ENCODE results near the gene SLC24A4.

SLC24A4 gene

GRCh38 chr14:92323011-92323915, at the start of gene SLC24A4:
Gene SLC24A4, plus strand, starts transcription at chr14:92323165. Its CDS starts 666 bp downstream, at chr14:92323831.
- DNase-seq (ENCODE audit: low read depth): no peak
- no peak within 1 kb of the TSS; the same call in 1 of the 2 replicates for H3K4me3 ChIP-seq (ENCODE audit: control insufficient read depth, low read depth, low read length)
- TF ChIP-seq CTCF (IDR thresholded peaks at IDR 0.05; ENCODE audit: control insufficient read depth, insufficient read depth, low read depth, low read length, missing control alignments): no peak

GRCh38 chr14:92273166-92273565, 49.8 kb upstream of the SLC24A4 start:
- H3K4me3 ChIP-seq (ENCODE audit: control insufficient read depth, low read depth, low read length): no peak overlapping the region
- no peak for TF ChIP-seq CTCF (IDR thresholded peaks at IDR 0.05; ENCODE audit: control insufficient read depth, insufficient read depth, low read depth, low read length, missing control alignments)
- DNase-seq (ENCODE audit: low read depth): no peak

- no peak overlapping the region for H3K4me3 ChIP-seq (ENCODE audit: control insufficient read depth, low read depth, low read length)
- no peak for TF ChIP-seq CTCF (IDR thresholded peaks at IDR 0.05; ENCODE audit: control insufficient read depth, insufficient read depth, low read depth, low read length, missing control alignments)
- no peak for DNase-seq (ENCODE audit: low read depth)
Observed at GRCh38 chr14:92274055-92274454, 48.9 kb upstream of the SLC24A4 start.

GRCh38 chr14:92276074-92276473, 46.9 kb upstream of the SLC24A4 start:
- no peak overlapping the region for H3K4me3 ChIP-seq (ENCODE audit: control insufficient read depth, low read depth, low read length)
- TF ChIP-seq CTCF (IDR thresholded peaks at IDR 0.05; ENCODE audit: control insufficient read depth, insufficient read depth, low read depth, low read length, missing control alignments): no peak
- DNase-seq (ENCODE audit: low read depth): no peak

GRCh38 chr14:92277031-92277430, 45.9 kb upstream of the SLC24A4 start:
- no peak overlapping the region for H3K4me3 ChIP-seq (ENCODE audit: control insufficient read depth, low read depth, low read length)
- no peak for TF ChIP-seq CTCF (IDR thresholded peaks at IDR 0.05; ENCODE audit: control insufficient read depth, insufficient read depth, low read depth, low read length, missing control alignments)
- DNase-seq (ENCODE audit: low read depth): no peak

- DNase-seq (ENCODE audit: low read depth): no peak
- H3K4me3 ChIP-seq (ENCODE audit: control insufficient read depth, low read depth, low read length): no peak overlapping the region
- no peak for TF ChIP-seq CTCF (IDR thresholded peaks at IDR 0.05; ENCODE audit: control insufficient read depth, insufficient read depth, low read depth, low read length, missing control alignments)
Observed at GRCh38 chr14:92280554-92281262, 42.3 kb upstream of the SLC24A4 start.
